GM23338 (cell line): ENCODE data around the gene NECTIN1. TPM values are rescaled to one million over a fixed set of nuclear protein-coding genes. Genes with fewer than 3 reads are reported as not detected.

Experiments
- ATAC-seq: fragments of 200-7000 bp; cut with Tn5 transposase; 3 replicates; pipeline ENCODE4 v1.9.1; 2020
- DNase-seq: peaks from one replicate; pipeline ENCODE4 v3.0.0-alpha.2; 2015; ENCODE audit warnings: low spot score
- H2AFZ ChIP-seq: fragments of 200-600 bp; sonication (generic); 2 replicates; pipeline ENCODE4 v1.8.0; 2016; ENCODE audit warnings: antibody characterized with exemption, mild to moderate bottlenecking, moderate library complexity
- H3F3A ChIP-seq: fragments of 200-600 bp; sonication (generic); replicated peaks from 2 replicates; pipeline ENCODE4 v1.8.0; 2017; ENCODE audit warnings: antibody characterized with exemption, mixed run types, low read depth
- H3K27ac ChIP-seq: fragments of 200-600 bp; sonication (generic); 2 replicates; pipeline ENCODE4 v1.6.1; 2016; ENCODE audit warnings: low read depth
- H3K27me3 ChIP-seq: fragments of 200-600 bp; sonication (generic); 2 replicates; pipeline ENCODE4 v1.8.0; 2016; ENCODE audit warnings: mild to moderate bottlenecking, mixed run types, moderate library complexity; ENCODE audit not compliant: insufficient read depth
- H3K36me3 ChIP-seq: fragments of 200-600 bp; sonication (generic); 2 replicates; pipeline ENCODE4 v1.8.0; 2016; ENCODE audit warnings: mild to moderate bottlenecking; ENCODE audit not compliant: insufficient read depth
- H3K4me1 ChIP-seq: fragments of 200-600 bp; sonication (generic); 2 replicates; pipeline ENCODE4 v1.8.0; 2016; ENCODE audit warnings: mild to moderate bottlenecking, moderate library complexity; ENCODE audit not compliant: insufficient read depth
- H3K4me2 ChIP-seq: fragments of 200-600 bp; sonication (generic); 2 replicates; pipeline ENCODE4 v1.7.1; 2017; ENCODE audit warnings: mixed run types
- H3K4me3 ChIP-seq: fragments of 200-600 bp; sonication (generic); 2 replicates; pipeline ENCODE4 v1.6.1; 2016; ENCODE audit warnings: mixed run types
- H3K79me2 ChIP-seq: fragments of 200-600 bp; sonication (generic); replicated peaks from 2 replicates; pipeline ENCODE4 v1.8.0; 2017; ENCODE audit warnings: mild to moderate bottlenecking; ENCODE audit not compliant: insufficient read depth
- H3K9me2 ChIP-seq: fragments of 200-600 bp; sonication (generic); 2 replicates; pipeline ENCODE4 v1.8.0; 2017; ENCODE audit not compliant: insufficient read depth
- H4K20me1 ChIP-seq: fragments of 200-600 bp; sonication (generic); replicated peaks from 2 replicates; pipeline ENCODE4 v1.8.0; 2017; ENCODE audit warnings: mild to moderate bottlenecking; ENCODE audit not compliant: insufficient read depth
- H3K27ac Mint-ChIP-seq: 2 replicates; pipeline ENCODE4 v1.8.0; 2020; ENCODE audit warnings: inconsistent platforms, mild to moderate bottlenecking, moderate library complexity, mixed read lengths
- H3K27me3 Mint-ChIP-seq: 3 replicates; pipeline ENCODE4 v1.8.0; 2022; ENCODE audit warnings: low read depth, mild to moderate bottlenecking, moderate library complexity, mixed read lengths, inconsistent platforms; ENCODE audit not compliant: insufficient read depth, poor library complexity
- H3K36me3 Mint-ChIP-seq: 3 replicates; pipeline ENCODE4 v1.8.0; 2021; ENCODE audit warnings: low read depth, mild to moderate bottlenecking, inconsistent platforms, moderate library complexity, mixed read lengths
- H3K4me1 Mint-ChIP-seq: 3 replicates; pipeline ENCODE4 v1.8.0; 2020; ENCODE audit warnings: mild to moderate bottlenecking, inconsistent platforms, mixed read lengths
- H3K4me3 Mint-ChIP-seq: 3 replicates; pipeline ENCODE4 v1.8.0; 2021; ENCODE audit warnings: moderate library complexity, mild to moderate bottlenecking, inconsistent platforms, mixed read lengths
- H3K9me3 Mint-ChIP-seq: 3 replicates; pipeline ENCODE4 v1.8.0; 2020; ENCODE audit warnings: moderate library complexity, mild to moderate bottlenecking, inconsistent platforms, mixed read lengths
- CREB1 ChIP-seq: fragments of 250-450 bp; sonication (Bioruptor Pico); IDR thresholded peaks from 2 replicates; pipeline ENCODE4 v1.5.0; 2020; ENCODE audit warnings: low read depth, mild to moderate bottlenecking, moderate library complexity
- EZH2 ChIP-seq: fragments of 200-600 bp; sonication (generic); IDR thresholded peaks from one replicate; pipeline ENCODE4 v1.8.0; 2017; ENCODE audit warnings: antibody characterized with exemption, mild to moderate bottlenecking, low read depth; ENCODE audit not compliant: unreplicated experiment
- EZH2phosphoT487 ChIP-seq: fragments of 200-600 bp; sonication (generic); IDR thresholded peaks from one replicate; pipeline ENCODE4 v1.8.1; 2018; ENCODE audit warnings: antibody characterized with exemption; ENCODE audit not compliant: unreplicated experiment
- JUNB ChIP-seq: IDR thresholded peaks from one replicate; pipeline ENCODE4 v1.6.1; 2016; ENCODE audit warnings: antibody characterized with exemption; ENCODE audit not compliant: unreplicated experiment
- NANOG ChIP-seq: IDR thresholded peaks from 2 replicates; pipeline ENCODE4 v1.6.1; 2016; ENCODE audit warnings: antibody characterized with exemption, borderline replicate concordance
- POLR2AphosphoS5 ChIP-seq: IDR thresholded peaks from 2 replicates; pipeline ENCODE4 v1.6.1; 2016; ENCODE audit warnings: antibody characterized with exemption, low read depth
- REST ChIP-seq: IDR thresholded peaks from one replicate; pipeline ENCODE4 v1.6.1; 2018; ENCODE audit warnings: antibody characterized with exemption; ENCODE audit not compliant: unreplicated experiment
- STAT1 ChIP-seq: IDR thresholded peaks from one replicate; pipeline ENCODE4 v1.6.1; 2016; ENCODE audit warnings: antibody characterized with exemption; ENCODE audit not compliant: unreplicated experiment
- polyA plus RNA-seq: library from polyadenylated mRNA; unstranded; fragments of >200 nt; fragmentation: Nextera tagmentation; extraction: Ambion mirVana; gene quantifications from 2 replicates; pipeline ENCODE4 v1.2.1, GENCODE V29; 2016
- total RNA-seq: library from RNA; depleted of rRNA; stranded (reverse); fragments of >200 nt; shearing (Covaris generic); gene quantifications from 2 replicates; pipeline ENCODE4 v1.2.3, GENCODE V29; 2014

The NECTIN1 gene
- total and polyA plus RNA-seq, 2 experiments from 2014 or later, result 18.7 to 56.3 TPM

DNA sequence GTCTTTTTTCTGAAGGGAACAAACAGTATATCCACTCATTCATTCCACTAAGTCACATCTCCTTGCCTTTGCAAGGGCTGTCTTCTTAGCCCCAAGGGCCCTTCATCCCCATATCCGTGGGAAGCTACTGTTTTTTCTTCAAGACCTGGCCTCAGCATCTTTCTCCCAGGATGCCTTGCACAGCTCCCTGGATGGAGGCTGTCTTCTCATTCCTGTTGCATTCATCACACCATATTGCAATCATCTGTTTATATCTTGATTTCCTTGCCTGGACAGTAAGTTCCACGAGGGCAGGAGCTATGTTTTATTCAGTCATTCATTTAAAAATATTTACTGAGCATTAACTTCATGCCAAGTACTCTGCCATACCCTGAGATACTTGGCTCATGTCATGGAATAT is 29.3 kb upstream of the NECTIN1 start (continued):
- no peak for TF ChIP-seq EZH2phosphoT487

DNA sequence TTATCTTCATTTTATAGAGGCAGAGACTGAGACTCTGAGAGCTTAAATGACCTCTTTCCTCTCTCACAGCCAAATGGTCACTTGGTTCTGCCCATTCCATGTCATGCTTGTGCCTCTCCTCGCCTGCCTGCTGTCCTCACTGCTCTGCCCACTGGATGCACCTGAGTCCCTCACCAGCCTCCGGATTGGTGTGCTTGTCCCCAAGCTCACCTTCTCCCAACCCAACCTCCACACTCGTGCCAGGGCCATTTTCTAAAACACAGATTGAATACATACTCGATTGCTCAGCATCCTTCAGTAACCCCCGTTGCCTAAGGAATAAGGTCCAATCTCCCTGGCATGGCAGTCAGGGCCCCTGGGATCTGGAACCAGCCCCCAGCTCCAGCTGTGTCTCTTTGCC is 28.4 kb upstream of the NECTIN1 start:
- no peaks in the 10 kb centered on the region for H3K4me1 ChIP-seq
- H3K9me2 ChIP-seq, result no peaks in the 10 kb centered on the region
- H3K27me3 Mint-ChIP-seq, result peaks cover 14% of the 10 kb centered on the region
- H3K36me3 Mint-ChIP-seq, result no peaks in the 10 kb centered on the region
- H2AFZ ChIP-seq, result no peak overlapping the region
- H3K4me1 Mint-ChIP-seq, result peaks cover 17% of the 10 kb centered on the region; the same call in 2 of the 3 replicates
- H3K36me3 ChIP-seq, result no peaks in the 10 kb centered on the region
- DNase-seq (no peak), ATAC-seq (no peak)
- H3K4me3 Mint-ChIP-seq, result no peak overlapping the region
- H3K4me2 ChIP-seq, result no peak overlapping the region
- TF ChIP-seq STAT1 (no peak), CREB1 (no peak)
- no peaks in the 10 kb centered on the region for H3F3A ChIP-seq
- no peaks in the 10 kb centered on the region for H4K20me1 ChIP-seq
- H3K27ac ChIP-seq, result no peak overlapping the region
- H3K27me3 ChIP-seq, result no peaks in the 10 kb centered on the region
- H3K9me3 Mint-ChIP-seq, result no peaks in the 10 kb centered on the region
- no peak overlapping the region for H3K4me3 ChIP-seq
- H3K27ac Mint-ChIP-seq, result no peak overlapping the region
- no peaks in the 10 kb centered on the region for H3K79me2 ChIP-seq

DNA sequence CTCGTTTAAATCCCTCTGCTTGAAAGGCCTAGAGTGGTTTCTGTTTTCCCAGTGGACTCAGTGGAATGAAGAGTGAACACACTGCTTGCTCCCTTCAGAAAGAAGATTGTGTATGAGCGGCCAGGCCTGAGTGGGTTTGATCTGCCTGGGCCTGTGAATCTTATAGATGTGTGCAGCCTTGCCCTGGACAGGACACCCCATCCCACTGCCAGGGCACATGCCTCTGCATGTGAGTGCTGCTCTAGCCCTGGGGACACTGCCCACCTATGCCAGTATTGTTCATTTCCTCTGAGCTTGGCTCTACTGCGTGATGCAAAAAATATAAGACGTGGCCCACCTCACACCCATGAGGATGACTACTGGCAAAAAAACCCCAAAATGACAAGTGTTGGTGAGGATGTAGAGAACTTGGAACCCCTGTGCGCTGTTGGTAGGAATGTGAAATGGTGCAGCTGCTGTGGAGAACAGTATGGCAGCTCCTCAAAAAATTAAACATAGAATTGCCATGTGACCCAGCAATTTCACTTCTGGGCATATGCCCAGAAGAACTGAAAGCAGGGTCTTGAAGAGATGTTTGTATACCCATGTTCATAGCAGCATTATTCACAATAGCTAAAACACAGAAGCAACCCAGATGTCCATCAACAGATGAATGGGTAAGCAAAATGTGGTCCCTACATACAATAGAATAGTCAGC is 27.3 kb upstream of the NECTIN1 start:
- Mint-ChIP-seq H3K27me3 (peaks cover 11% of the 10 kb centered on the region), H3K9me3 (no peaks in the 10 kb centered on the region), H3K27ac (no peak overlapping the region), H3K4me1 (peaks cover 21% of the 10 kb centered on the region), H3K36me3 (no peaks in the 10 kb centered on the region), H3K4me3 (no peak overlapping the region)
- no peaks in the 10 kb centered on the region for H3K9me2 ChIP-seq
- TF ChIP-seq NANOG (no peak), EZH2phosphoT487 (no peak), CREB1 (no peak), REST (no peak), JUNB (no peak), EZH2 (no peak), POLR2AphosphoS5 (no peak)
- no peaks in the 10 kb centered on the region for H3K4me1 ChIP-seq
- ATAC-seq (no peak), DNase-seq (no peak)
- H3K4me3 ChIP-seq, result no peak overlapping the region
- no peaks in the 10 kb centered on the region for H3K36me3 ChIP-seq
- H2AFZ ChIP-seq, result no peak overlapping the region
- no peak overlapping the region for H3K27ac ChIP-seq
- H4K20me1 ChIP-seq, result no peaks in the 10 kb centered on the region
- H3K79me2 ChIP-seq, result no peaks in the 10 kb centered on the region
- no peaks in the 10 kb centered on the region for H3K27me3 ChIP-seq
- H3K4me2 ChIP-seq, result no peak overlapping the region
- H3F3A ChIP-seq, result no peaks in the 10 kb centered on the region
